Lower leg skin (tissue), 3 donors: ENCODE measurements around the gene KLK4.

Source experiments
- CTCF ChIP-seq, 3 donors: fragments of 450-650 bp; IDR thresholded peaks; one replicate each; pipeline ENCODE4 v1.5.1; 2016; ENCODE audit warnings: antibody characterized with exemption in 3 of 3, mild to moderate bottlenecking in 3 of 3, moderate library complexity in 2 of 3
- POLR2A ChIP-seq, 2 donors: fragments of 450-650 bp; IDR thresholded peaks; one replicate each; pipeline ENCODE4 v1.6.1; 2016 to 2017; ENCODE audit warnings: antibody characterized with exemption in 2 of 2, mild to moderate bottlenecking in 1 of 2, moderate library complexity in 1 of 2

GRCh38 chr19:50896591-50897190 lies 14.5 kb downstream of the KLK4 start:
- no peak for TF ChIP-seq CTCF (IDR thresholded peaks at IDR 0.05)
- no peak for TF ChIP-seq POLR2A (IDR thresholded peaks at IDR 0.05)
